PFSK-1 (cell line): ENCODE results near the gene ERBB3.

Experiments used
- POLR2AphosphoS5 ChIP-seq: IDR thresholded peaks from 2 replicates; pipeline ENCODE4 v1.6.1; 2012; ENCODE audit warnings: low read depth, mild to moderate bottlenecking, control low read depth, low read length, moderate library complexity
- REST ChIP-seq, 2 experiments: IDR thresholded peaks; 2 replicates each; pipeline versions ENCODE4 v1.6.1 to v1.8.0; 2011 to 2012; ENCODE audit warnings: low read depth in 2 of 2, low read length in 2 of 2, control low read depth in 1 of 2, inconsistent platforms in 1 of 2, mild to moderate bottlenecking in 1 of 2, moderate library complexity in 1 of 2; ENCODE audit not compliant: insufficient read depth in 1 of 2
- TAF1 ChIP-seq: IDR thresholded peaks from 2 replicates; pipeline ENCODE4 v1.6.1; 2012; ENCODE audit warnings: low read length, control low read depth, borderline replicate concordance; ENCODE audit not compliant: insufficient read depth

DNA sequence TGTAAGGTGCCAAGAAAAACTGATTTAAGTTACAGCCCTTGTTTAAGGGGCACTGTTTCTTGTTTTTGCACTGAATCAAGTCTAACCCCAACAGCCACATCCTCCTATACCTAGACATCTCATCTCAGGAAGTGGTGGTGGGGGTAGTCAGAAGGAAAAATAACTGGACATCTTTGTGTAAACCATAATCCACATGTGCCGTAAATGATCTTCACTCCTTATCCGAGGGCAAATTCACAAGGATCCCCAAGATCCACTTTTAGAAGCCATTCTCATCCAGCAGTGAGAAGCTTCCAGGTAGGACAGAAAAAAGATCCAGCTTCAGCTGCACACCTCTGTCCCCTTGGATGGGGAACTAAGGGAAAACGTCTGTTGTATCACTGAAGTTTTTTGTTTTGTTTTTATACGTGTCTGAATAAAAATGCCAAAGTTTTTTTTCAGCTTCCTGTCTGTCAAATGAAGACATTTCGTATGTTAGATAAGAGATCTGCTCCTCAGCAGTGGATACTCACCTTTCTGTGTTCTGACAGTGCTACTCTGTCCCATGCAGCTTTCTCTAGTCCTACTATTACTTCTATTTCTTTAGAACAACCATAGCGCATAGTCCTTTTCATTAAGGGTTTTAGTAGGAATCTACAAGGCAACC is 23.2 kb downstream of the ERBB3 start:
- TF ChIP-seq TAF1 (no peak), POLR2AphosphoS5 (no peak), REST (IDR thresholded peaks at IDR 0.05; ENCODE audit: insufficient read depth in 1 of 2, low read depth in 2 of 2, low read length in 2 of 2) (no peak)
